ENCODE measurements around the gene CLEC18C.

CLEC18C gene

DNA sequence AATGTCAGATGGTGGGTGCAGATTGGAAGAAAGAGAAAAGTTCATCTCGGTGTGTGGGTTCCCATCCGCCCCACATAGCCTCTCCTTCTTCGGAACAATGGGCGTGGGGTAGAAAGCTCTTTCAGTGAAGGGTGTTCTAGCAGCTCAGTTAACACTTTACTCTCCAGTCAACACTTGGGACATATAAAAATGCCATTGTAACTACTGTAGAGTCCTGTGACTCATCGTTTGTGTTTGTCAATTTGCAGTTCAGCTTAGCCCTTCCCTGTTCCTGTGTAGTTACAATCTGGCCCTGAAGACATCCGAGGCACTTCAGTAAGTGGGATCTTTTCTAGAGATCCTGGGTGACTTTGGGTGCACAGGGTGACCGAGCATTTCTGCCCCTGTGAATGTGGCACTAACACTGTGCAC is 11.5 kb upstream of the CLEC18C start:
- TF ChIP-seq GATA2 (IDR thresholded peaks at IDR 0.05; ENCODE audit: low read depth, low read length) (no peak), GATA3 (IDR thresholded peaks at IDR 0.05; ENCODE audit: low read depth, low read length) (no peak)

DNA sequence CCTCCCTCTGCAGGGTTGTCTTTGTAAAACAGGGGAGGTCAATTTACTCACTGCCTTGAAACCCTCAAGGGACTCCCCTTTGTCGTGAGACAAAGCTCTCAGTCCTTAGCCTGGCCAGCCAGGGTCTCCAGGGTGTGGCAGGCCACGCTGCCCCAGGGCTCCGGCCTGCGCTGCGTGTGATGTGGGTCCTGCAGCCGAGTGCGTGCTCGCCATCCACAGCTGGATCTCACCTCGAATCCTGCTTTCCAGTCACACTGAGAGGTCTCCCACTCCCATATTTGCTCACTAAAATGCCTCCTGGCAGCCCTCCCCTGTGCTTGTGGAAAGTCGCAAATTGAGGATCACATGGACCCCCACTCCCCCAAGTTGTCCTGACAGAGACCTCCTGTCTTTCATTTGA is 10.0 kb upstream of the CLEC18C start:
- TF ChIP-seq GATA3 (IDR thresholded peaks at IDR 0.05; ENCODE audit: low read depth, low read length) = no peak
- TF ChIP-seq GATA2 (IDR thresholded peaks at IDR 0.05; ENCODE audit: low read depth, low read length) = no peak
